GM19025 (cell line): ENCODE data around the gene ADPGK.
"Not testable (repeated sequence)": the region's sequence is repeated elsewhere in the genome, so short reads cannot be mapped to it uniquely, and the experiment has no call there.

Experiments
- ATAC-seq: cut with Tn5 transposase; IDR thresholded peaks from one replicate; pipeline ENCODE4 v1.9.1; 2021; ENCODE audit warnings: mild to moderate bottlenecking, low read depth, moderate library complexity; ENCODE audit not compliant: unreplicated experiment

ADPGK gene

GRCh38 chr15:72754096-72754495 is 29.5 kb downstream of the ADPGK start:
- ATAC-seq = no peak

- ATAC-seq = no peak
Observed at GRCh38 chr15:72751751-72752455, 31.7 kb downstream of the ADPGK start.

- no peak for ATAC-seq
Observed at GRCh38 chr15:72749700-72750099, 33.9 kb downstream of the ADPGK start.

GRCh38 chr15:72740219-72740618 is 43.3 kb downstream of the ADPGK start:
- ATAC-seq = no peak

- ATAC-seq = no peak
Observed at GRCh38 chr15:72737723-72738122, 45.8 kb downstream of the ADPGK start.

- no peak for ATAC-seq
Observed at GRCh38 chr15:72737061-72737460, 46.5 kb downstream of the ADPGK start.

GRCh38 chr15:72735111-72735510 is 48.4 kb downstream of the ADPGK start:
- no peak for ATAC-seq

- no peak for ATAC-seq
Observed at GRCh38 chr15:72733941-72734738, 49.4 kb downstream of the ADPGK start.

- no peak for ATAC-seq
Observed at GRCh38 chr15:72732516-72732915, 51.0 kb downstream of the ADPGK start.

- ATAC-seq = no peak
Observed at GRCh38 chr15:72732086-72732485, 51.5 kb downstream of the ADPGK start.

GRCh38 chr15:72728821-72729220 is 54.7 kb downstream of the ADPGK start:
- no peak for ATAC-seq

- not testable (repeated sequence) for ATAC-seq
Observed at GRCh38 chr15:72728249-72728648, 55.3 kb downstream of the ADPGK start.

- ATAC-seq = no peak
Observed at GRCh38 chr15:72727154-72727553, 56.4 kb downstream of the ADPGK start.

- ATAC-seq = not testable (repeated sequence)
Observed at GRCh38 chr15:72725851-72726250, 57.7 kb downstream of the ADPGK start.

GRCh38 chr15:72725446-72725845 is 58.1 kb downstream of the ADPGK start:
- no peak for ATAC-seq

GRCh38 chr15:72724028-72724427 is 59.5 kb downstream of the ADPGK start:
- ATAC-seq = no peak

GRCh38 chr15:72722071-72722696 is 61.4 kb downstream of the ADPGK start:
- ATAC-seq = no peak

- ATAC-seq = not testable (repeated sequence)
Observed at GRCh38 chr15:72708551-72709303, 74.8 kb downstream of the ADPGK start.

- no peak for ATAC-seq
Observed at GRCh38 chr15:72706266-72706665, 77.3 kb downstream of the ADPGK start.
